GM04504 (cell line): ENCODE data around the gene FAM78A.

Experiments used
- DNase-seq: peaks from one replicate; pipeline ENCODE4 v3.0.0-alpha.2; 2012; ENCODE audit warnings: low read depth

Gene FAM78A

DNA sequence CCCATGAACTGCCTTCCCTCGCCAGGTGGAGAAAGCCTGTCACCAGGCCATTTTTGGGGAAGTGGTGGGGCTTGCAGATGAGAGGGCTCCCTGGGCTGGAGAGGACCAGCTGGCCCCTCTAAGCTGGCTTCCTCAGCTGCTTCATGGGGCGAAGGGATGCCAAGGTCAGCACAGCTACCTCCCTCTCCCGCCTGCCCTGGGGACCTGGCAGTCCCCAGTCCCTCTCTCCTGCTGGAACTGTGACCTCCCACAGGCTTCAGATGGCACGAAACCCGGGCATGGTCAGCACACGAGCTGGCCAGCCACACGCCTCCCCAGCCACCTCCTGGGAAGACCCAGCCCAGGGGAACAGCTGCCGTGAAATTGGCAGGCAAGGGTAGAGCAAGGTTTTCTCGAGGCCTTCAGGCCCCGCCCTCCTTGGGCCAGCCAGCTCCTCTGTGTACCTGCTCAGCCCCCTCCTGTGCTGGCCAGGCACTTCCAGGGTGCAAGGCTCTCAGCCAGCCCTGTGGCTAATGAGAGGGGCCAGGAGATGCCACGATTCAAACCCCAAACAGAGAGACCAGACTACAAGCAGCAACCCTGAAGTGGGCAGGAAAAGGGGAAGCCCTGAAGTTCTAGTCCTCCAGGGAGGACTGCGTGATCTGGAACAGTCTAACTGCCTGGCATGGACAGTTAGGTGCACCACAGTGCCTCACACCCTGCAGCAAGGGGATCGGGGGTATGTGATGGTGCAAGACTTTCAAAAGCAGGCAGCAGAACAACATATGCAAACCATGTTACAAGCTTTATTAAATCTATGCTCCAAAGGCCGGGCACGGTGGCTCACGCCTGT lies 26.1 kb upstream of the FAM78A start:
- no peak for DNase-seq

DNA sequence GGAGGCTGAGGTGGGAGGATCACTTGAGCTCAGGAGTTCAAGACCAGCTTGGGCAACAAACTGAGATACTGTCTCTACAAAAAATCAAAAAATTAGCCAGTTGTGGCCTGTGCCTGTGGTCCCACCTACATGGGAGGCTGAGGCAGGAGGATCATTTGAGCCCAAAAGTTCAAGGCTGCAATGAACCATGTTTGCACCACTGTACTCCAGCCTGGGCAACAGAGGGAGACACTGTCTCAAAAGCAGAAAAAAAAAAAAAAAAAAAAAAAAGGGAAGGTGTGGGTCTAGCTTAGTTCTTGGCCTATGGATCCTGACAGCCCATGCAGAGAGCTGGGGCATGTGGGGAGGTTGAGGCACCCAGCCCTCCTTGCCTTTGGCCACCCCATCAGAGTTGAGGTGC lies 24.1 kb upstream of the FAM78A start:
- DNase-seq: no peak

DNA sequence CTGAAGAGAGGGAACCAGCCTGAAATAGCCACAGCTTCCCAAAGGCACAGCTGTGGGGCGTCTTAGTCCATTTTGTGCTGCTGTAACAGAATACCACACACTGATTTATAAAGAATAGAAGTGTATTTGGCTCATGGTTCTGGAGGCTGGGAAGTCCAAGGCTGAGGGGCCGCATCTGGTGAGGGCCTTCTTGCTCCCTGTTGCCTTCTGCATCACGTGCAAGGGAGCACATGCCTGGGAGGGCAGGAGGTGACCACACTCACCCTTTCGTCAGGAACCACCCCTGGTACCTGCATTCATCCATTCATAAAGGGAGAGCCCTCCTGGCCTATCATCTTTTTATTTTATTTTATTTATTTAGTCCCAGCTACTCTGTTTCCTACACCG lies 23.6 kb upstream of the FAM78A start:
- no peak for DNase-seq

DNA sequence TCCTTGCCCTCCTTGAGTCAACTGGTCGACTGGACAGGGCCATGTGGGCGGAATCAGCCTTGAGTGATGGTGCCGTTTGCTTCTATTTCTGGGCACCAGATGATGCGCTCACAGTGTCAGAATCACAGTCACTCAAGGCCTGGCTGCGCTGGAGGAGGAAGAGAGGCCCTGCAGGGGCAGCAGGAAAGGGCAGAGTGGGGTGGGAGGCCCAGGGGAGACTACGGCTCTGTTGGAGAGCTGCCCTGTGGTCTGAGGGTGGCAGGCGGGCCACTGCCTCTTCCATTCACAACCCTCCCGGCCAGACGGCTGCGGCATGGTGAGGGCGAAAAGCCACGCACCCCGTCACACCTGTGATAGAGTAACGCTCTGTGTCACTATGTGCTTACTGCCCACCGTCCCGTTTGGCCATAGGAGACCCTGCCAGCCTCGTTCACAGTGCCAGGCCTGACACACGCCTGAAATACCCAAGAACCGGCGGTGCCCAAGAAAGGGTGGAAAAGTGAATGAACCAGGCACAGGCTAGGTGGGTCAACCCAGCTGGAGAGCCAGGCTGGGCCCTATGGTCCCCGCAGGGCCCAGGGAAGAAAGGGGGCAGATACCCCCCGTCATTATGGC lies 23.1 kb upstream of the FAM78A start:
- DNase-seq: no peak

DNA sequence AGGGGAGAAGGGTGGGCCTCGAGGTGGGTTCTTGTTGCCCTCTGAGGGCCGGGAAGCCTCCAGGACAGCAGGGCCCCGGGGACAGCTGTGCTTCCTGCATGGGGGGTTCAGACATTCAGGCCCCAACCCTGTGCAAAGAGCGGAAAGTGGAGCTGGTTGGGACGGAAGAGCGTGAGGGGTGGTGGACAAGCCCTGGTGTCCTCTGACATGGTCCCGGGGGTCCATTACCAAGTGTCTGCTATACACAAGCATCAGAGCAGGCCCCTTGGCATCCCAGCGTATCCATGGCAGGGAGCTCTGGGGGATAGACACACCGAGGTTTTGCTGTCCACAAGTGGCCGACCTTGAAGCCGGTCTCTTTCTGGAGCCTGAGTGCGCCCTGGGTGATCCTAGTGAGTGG lies 22.5 kb upstream of the FAM78A start:
- no peak for DNase-seq

DNA sequence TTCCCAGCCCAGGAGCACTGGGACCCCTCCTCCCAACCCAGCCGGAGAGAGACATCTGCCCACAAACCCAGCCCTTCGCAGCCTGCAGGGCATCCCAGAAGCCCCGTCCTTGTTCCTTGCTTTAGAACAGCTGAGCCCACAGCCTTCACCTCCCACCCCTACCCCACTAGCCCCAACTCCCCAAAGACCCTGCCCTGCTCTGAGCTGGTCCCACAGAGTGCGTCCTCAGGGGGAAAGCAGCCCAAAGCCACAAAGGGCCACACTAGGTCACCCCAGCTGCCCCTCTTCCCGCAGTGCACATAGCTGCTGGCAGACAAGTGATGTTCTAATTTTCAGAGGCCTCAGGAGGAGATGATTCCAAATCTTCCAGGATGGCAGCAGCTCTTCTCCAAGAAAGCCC lies 22.0 kb upstream of the FAM78A start:
- no peak for DNase-seq

DNA sequence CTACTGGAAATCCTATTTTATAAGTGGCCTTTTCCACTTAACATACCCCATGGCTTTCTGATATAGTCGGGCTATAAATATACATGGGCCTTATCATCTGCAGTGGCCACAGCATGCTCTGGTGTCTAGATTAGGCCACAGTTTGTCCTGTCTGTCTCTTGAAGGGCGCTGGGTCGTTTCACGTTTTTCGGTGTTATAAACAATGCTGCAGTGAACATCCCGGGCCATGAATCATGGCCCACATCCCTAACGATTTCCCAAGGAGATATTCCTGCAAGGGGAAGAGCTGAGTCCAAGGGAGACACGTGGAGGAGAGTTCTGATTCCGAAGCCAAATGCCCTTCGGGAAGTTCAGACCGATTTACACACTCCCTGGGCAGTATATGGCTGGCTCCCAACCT lies 21.6 kb upstream of the FAM78A start:
- DNase-seq: no peak

DNA sequence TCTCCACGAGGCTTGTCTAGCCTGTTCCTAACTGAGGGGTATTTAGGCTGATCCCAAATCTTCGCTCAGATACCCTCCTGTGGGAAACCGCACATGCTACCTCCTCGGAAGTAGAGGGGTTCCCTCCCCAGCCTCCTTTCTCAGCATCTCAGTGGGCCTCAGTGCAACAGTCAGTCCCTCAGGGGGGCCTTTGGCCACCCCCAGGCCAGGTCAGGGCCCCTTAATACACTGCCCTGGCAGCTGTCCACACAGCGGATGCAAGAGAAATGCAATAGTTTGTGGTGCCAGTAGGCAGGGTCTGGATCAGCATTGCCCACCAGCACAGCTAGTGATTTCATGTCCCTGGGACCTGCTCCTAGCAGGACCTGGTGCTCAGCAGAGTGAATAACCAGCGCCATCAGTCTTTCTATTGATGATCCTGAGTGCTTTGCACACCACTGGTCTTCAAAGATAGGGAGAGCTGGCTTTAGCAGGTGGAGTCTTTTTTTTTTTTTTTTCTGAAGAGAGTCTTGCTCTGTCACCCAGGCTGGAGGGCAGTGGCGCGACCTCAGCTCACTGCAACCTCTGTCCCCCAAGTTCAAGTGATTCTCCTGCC lies 20.7 kb upstream of the FAM78A start:
- no peak for DNase-seq

DNA sequence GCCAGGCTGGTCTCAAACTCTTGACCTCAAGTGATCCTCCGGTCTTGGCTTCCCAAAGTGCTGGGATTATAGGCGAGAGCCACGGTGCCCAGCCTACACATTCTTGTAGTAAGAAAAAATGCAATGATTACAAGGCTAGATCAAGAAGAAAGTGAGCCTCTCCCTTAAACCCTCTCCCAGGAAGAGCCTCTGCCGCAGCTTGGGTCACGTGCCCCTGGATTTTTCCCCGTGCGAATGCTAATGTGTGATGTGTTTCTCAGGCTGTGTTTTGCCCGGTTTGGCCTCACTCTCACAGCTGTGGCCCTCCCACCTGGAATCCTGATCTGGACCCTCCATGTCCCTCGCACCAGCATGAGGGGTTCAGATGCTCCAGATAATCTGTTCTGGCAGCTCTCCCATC lies 20.1 kb upstream of the FAM78A start:
- no peak for DNase-seq

DNA sequence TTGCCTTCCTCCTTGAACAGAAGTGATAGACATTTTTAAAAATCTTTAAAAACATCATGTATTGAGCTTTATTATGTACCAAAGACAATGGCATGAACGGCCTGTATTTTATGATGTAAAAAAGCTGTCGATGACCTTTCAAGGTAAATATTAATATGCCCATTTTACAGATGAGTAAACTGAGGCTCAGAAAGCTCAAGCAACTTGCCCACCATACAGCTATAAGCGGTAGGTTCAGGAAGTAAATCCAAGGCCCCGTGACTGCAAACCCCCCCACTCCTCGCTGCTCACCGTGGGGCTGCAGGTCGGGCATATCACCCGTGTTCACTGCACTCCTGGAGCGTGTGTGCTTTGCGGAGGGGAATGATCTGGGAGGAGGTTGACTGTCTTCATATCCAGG lies 16.6 kb upstream of the FAM78A start:
- DNase-seq: no peak

DNA sequence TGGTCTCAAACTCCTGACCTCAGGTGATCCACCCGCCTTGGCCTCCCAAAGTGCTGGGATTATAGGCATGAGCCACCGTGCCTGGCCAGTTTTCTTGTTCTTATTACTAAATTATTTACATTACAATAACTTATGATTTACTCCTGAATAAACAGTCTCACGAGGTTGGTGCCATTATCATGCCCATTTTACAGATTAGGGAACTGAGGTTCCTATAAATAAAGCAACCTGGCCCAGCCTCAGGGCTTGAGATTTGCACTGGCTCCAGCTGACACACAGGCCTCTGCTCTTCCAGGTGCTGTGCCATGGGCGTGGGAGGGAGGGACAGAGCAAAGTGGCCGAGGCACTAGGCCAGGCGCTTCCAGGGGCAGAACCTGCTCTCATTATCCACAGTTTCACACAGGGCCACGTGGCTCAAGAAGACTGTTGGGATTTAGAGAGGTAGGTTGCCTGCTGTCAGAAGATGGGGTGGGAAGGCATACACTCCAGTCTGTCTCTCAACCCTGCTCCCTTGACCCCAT lies 15.5 kb upstream of the FAM78A start:
- no peak for DNase-seq

DNA sequence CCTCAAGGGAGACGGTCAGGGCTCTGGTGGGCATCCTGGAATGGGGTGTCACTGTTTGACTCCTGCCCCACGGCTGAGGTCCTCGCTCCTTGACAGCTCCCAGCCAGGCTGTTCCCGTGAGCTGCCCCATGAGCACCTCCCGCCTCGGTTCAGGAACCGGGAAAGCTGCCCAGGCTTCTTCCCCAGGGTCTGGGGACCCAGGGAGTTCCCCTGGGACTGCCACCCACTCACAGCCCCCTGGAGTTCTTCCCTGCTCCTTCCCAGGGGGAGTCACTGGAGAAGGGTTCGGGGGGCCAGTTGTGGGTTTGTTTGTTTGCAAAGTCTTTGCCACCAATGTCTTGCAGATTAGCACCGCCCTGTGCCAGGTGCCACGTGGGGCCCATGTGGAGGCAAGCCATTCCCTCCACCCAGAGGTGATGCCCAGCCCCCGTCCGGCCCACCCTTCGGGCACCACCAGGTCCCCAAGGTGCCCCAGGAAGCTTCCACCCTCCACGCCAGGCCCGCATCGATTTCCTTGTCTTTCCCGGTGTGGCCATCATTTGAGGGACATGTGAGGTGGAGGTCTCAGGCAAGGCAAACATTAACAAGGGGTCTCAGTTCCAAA lies 14.6 kb upstream of the FAM78A start:
- DNase-seq: no peak

DNA sequence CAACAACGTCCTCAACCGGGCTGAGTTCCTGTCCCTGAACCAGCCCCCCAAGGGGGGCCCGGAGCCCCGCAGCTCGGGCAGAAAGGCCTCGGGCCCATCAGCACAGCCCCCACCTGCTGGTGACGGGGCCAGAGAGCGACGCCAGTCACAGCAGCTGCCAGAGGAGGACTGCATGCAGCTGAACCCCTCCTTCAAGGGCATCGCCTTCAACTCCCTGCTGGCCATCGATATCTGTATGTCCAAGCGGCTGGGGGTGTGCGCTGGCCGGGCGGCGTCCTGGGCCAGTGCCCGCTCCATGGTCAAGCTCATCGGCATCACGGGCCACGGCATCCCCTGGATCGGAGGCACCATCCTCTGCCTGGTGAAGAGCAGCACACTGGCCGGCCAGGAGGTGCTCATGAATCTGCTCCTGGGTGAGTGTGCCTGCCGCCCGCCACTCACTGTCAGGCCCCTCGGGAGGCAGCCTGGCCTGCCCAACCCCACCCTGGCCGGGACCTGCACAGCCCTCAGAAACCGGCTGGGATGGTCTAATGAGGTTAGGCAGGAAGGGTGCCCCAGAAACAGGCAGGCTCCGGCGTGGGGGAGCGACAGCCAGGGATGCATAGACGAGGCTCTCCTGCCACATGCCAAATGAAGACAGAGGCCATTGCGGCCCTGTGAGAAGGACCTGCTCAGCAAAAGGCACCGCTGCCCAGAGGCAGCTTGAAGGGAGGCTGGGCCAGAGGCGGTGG lies 13.9 kb upstream of the FAM78A start:
- DNase-seq: no peak

DNA sequence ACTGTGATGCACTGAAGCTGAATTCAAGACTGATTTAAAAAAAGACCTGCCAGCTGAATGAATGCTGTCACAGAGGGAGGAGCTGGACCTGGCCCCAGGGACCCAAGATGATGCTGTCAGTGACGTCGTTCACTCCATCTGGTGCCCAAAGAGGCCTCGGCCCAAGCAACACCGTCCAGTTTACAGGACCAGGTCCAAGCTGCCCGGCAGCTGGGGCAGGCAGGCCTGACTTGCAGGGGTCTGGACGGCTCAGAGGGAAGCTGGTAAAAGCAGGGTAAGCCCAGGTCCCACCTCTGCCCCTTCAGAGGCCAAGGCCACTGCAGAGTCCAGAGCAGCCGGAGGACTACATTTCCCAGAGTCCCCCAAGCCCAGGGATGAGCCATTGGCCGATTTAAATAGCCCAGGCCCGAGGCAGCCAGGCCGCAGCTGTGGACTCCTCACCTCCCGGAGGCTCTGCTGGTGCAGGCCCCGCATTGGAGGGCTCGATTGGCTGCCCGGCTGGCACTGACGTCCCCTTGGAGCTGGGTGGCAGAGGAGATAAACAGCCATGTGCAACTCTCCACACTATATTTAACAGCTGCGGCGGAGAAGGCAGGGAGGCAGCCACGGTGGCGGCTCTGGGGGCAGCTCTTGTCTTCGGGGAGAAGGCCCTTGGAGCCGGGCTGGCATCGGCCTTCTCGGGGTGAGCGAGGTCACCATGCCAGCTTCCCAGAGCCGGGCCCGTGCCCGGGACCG lies 13.2 kb upstream of the FAM78A start, which contains the start of gene PLPP7:
PLPP7 (plus strand) TSS at position 423 of the 735 bp plus-strand sequence; CDS start at position 698, 275 bp downstream.
- DNase-seq: peak; percentile 42

DNA sequence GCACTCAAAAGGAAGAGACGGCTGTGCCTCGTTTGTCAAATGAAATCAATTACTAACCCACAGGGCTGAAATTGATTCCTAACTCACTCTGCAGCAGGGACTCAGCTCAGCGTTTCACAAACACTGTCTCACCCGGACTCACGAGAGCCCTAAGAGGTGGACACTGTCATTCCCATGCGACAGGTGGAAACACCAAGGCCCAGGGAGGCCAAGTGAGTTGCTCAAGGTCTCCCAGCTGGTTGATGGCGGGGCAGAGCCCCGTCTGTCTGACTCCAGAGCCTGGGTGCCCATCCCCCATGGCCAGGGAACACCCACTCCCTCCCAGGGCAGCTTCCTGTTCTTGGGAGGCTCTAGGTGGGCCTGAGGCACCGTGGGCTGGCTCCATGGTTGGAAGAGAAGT lies 11.9 kb upstream of the FAM78A start:
- DNase-seq: no peak

DNA sequence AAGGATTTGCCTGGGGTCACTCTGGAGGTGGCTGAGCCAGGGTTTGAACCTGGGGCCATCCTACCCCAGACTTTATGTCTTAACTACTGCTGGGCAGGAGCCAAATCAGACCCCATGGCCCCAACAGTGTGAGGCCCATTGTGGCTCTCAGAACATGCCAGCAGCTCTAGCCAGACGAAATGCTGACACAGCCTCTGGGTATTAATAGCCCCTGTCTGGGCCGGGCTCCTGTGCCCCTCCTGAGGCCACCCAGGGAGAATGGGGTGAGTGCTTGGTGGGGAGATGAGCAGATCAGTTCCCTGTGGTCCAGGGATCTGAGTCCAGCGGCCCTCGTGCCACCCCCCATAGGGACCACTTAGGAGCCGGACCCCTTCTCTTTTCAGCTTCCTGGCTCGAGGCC lies 11.0 kb upstream of the FAM78A start:
- DNase-seq: no peak

DNA sequence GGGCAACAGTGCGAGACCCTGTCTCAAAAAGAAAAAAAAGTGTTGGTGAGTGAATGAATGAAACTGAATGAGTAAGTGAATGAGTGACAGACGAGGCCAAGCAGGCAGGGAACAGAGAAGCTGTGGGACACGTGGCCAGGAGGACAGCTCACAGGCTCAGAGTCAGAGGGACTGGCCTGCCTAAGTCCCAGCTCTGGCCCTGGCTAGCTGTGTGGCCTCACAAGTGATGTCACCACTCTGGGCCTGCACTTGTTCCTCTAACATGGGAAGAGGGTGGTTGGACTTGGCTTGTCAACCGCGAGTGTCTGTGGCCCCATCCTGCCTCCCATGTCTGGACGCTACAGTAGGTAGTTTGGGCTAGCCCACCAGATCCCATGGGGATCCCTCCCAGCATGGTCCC lies 8.5 kb upstream of the FAM78A start:
- no peak for DNase-seq

DNA sequence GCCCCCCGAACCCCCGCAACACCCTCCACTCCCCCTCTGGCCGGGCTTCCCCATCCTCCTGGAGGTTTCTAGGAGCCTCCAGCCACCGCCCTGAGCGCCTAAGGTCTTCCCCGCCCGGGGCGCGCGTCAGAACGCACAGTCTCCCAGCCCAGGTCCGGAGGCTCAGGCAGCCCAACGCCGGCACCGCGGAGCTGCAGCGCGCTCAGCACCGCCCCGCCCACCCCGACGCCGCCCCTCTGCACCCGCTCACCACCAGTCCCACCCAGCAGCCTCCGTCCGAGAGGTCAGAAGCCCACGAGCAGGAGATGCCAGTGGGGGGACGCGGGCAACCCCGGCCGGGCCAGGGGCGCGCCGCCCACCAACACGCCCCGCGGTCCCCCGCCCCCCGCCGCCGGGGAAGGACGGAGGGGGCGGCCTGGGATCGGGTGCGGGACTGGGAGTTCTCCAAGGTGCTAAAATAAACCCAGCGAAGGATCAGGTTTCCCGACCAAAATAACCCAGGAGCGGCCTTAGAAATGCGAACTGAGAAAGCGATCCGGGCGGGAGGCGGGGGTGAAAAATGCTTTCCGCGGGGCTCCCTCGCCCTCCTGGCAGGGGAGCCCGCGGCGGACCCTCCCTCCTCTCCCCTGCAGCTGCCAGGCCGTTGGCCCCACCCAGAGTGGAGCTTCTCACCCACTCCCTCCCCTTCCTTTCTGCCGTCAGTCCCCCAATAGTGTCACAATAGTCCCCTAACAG lies 6.5 kb upstream of the FAM78A start:
- no peak for DNase-seq

DNA sequence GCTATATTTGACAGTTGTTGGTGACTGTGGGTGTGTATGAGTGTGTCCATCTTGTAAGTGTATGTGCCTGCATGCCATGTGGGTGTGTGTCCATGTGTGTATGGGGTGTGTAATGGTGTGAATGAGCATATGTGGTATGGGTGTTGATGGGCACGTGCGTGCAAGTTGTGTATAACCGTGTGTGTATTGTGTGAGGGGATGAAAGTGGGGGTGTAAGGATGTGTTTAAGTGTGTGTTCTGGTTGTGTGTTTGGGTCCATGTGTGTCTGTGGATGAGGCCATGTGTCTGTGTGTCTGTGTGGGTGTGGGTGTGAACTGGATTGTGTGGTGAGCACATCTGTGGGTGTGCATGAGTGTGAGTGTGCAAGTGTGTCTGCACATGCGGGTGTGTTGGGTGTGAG lies 5.9 kb upstream of the FAM78A start:
- DNase-seq: no peak

DNA sequence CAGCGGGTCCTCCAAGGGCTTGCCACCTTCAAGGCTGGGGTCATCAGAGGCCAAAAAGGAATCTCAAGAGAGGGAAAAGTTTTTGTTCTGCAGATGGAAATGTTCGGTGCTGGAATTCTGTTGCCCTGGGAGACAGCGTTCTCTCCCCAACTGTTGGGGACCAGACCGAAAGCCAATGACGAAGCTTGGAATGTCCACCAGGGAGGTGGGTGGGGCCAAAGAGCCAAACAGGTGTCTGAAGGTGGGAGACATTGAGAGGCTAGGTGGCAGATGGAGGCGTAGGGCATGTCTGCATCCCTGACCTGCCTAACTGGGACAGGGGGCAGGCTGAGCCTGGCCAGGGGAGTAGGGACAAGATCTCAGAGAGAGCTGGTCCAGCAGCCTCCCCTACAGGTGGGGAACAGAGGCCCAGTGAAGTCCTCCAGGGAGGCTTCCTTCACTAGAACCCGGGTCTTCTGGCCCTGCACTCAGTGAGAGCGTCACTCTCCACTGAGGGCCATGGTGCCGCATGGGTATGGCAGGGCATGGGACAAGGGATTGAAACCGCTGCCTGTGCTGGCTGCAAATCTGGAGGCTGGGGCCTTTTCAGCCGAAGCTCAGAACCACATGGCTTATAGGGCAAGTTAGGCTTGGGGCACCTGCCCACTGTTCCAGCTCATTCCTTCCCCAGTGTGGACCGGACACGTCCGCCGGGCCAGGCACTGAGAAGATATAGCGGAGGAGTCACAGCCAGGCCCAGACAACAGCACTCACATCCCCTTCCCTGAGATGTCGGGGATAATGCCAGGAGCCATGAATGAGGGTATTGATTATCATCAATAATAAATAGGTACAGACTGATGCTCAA lies 5.0 kb upstream of the FAM78A start:
- DNase-seq: no peak
